GM21529 (cell line): ENCODE measurements around the gene PDE4B.
A peak's percentile ranks its signal among the peaks of the same experiment; 100 is the strongest.

Experiments
- ATAC-seq: cut with Tn5 transposase; IDR thresholded peaks from one replicate; pipeline ENCODE4 v1.9.1; 2021; ENCODE audit not compliant: unreplicated experiment

The PDE4B gene

GRCh38 chr1:66250478-66250877 is 457.8 kb downstream of the PDE4B start:
- ATAC-seq = no peak

- ATAC-seq = peak; percentile 41
Observed at GRCh38 chr1:66251546-66251945, 458.9 kb downstream of the PDE4B start.

- ATAC-seq = peak; percentile 86
Observed at GRCh38 chr1:66253330-66253921, 460.7 kb downstream of the PDE4B start.

GRCh38 chr1:66254785-66255184 is 462.1 kb downstream of the PDE4B start:
- no peak for ATAC-seq

GRCh38 chr1:66256629-66257572 is 464.2 kb downstream of the PDE4B start:
- ATAC-seq = no peak

- peak; percentile 59 for ATAC-seq
Observed at GRCh38 chr1:66258404-66259105, 465.9 kb downstream of the PDE4B start.

GRCh38 chr1:66261364-66261763 is 468.7 kb downstream of the PDE4B start:
- ATAC-seq = no peak

GRCh38 chr1:66262208-66262963 is 469.7 kb downstream of the PDE4B start:
- no peak for ATAC-seq

GRCh38 chr1:66265268-66265667 is 472.6 kb downstream of the PDE4B start:
- no peak for ATAC-seq

GRCh38 chr1:66265796-66266195 is 473.1 kb downstream of the PDE4B start:
- no peak for ATAC-seq

GRCh38 chr1:66266350-66266749 is 473.7 kb downstream of the PDE4B start:
- ATAC-seq = no peak

- no peak for ATAC-seq
Observed at GRCh38 chr1:66266756-66267155, 474.1 kb downstream of the PDE4B start.

GRCh38 chr1:66267201-66267940 is 474.7 kb downstream of the PDE4B start:
- ATAC-seq = no peak

GRCh38 chr1:66269222-66269621 is 476.5 kb downstream of the PDE4B start:
- ATAC-seq = no peak

- ATAC-seq = no peak
Observed at GRCh38 chr1:66270119-66270812, 477.6 kb downstream of the PDE4B start.

- ATAC-seq = no peak
Observed at GRCh38 chr1:66271216-66271903, 478.7 kb downstream of the PDE4B start.

GRCh38 chr1:66271904-66272254 is 479.2 kb downstream of the PDE4B start:
- no peak for ATAC-seq

GRCh38 chr1:66273656-66274055 is 481.0 kb downstream of the PDE4B start:
- ATAC-seq = no peak

- ATAC-seq = peak; percentile 35
Observed at GRCh38 chr1:66274634-66275033, 481.9 kb downstream of the PDE4B start.
